Left colon (tissue), 2 donors: ENCODE data around the gene IKZF4. TPM values are rescaled to one million over a fixed set of nuclear protein-coding genes. Genes with fewer than 3 reads are reported as not detected.
"Not testable (repeated sequence)": the region's sequence is repeated elsewhere in the genome, so short reads cannot be mapped to it uniquely, and the experiment has no call there.

ENCODE experiments used
- ATAC-seq: fragments of 200-7000 bp; cut with Tn5 transposase; one replicate; pipeline ENCODE4 v1.9.1; 2020; ENCODE audit warnings: mild to moderate bottlenecking, moderate library complexity
- DNase-seq, 2 donors: peaks; one replicate each; pipeline ENCODE4 v3.0.0-alpha.2; 2020
- intact Hi-C, 2 donors: fragments of 100-400 bp; cut with DNase I in 1 of 2; cut with micrococcal nuclease in 1 of 2; formaldehyde crosslinking; loops; one replicate each; pipeline versions ENCODE4 v1.11.2 to v1.14.0; 2022; cut with DNase I, micrococcal nuclease
- total RNA-seq, 2 donors: library from RNA; stranded (reverse); fragmentation: NEBNext Ultra II Directional; extraction: Animal tissue kit (Norgen Biotek cat#: 25700); gene quantifications; one replicate each; pipeline ENCODE4 v1.2.1, GENCODE V29; 2021
- donor health status: DM: no; HTN: no; CAD: no.
- donor health status: DM: yes; HTN: yes; CAD: no.

IKZF4 gene
- total RNA-seq, 2 donors from 2014 or later = 3.9 to 5.0 TPM

DNA sequence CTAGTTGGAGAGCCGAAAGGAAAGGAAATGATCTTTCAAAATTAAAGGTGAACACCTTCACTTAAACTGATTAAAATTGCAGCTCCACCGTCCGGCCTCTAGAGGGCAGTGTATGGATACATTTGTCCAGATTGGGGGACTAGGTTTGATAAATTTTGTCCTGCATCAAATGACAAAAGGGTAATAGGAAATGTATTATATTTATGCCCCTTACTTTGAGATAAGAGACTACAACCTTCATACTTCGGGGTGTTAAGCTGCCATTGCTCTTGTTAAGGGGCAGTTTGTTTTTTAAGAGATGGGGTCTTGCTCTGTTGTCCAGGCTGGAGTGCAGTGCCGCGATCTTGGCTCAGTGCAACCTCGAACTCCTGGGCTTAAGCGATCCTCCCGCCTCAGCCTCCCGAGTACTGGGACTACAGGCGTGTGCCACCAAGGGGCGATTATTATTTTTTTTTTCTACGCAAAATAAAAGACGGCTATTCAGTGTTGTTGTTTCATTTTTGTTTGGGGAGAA is 24.6 kb upstream of the IKZF4 start:
- intact Hi-C loops = loop anchor here in 1 of 2 donors (5.0 kb wide), 1 partner anchor 41 kb away; no protein-coding TSS in a partner anchor
- ATAC-seq (peak; percentile 46), DNase-seq (peak in 1 of 2 donors; percentile 55)

DNA sequence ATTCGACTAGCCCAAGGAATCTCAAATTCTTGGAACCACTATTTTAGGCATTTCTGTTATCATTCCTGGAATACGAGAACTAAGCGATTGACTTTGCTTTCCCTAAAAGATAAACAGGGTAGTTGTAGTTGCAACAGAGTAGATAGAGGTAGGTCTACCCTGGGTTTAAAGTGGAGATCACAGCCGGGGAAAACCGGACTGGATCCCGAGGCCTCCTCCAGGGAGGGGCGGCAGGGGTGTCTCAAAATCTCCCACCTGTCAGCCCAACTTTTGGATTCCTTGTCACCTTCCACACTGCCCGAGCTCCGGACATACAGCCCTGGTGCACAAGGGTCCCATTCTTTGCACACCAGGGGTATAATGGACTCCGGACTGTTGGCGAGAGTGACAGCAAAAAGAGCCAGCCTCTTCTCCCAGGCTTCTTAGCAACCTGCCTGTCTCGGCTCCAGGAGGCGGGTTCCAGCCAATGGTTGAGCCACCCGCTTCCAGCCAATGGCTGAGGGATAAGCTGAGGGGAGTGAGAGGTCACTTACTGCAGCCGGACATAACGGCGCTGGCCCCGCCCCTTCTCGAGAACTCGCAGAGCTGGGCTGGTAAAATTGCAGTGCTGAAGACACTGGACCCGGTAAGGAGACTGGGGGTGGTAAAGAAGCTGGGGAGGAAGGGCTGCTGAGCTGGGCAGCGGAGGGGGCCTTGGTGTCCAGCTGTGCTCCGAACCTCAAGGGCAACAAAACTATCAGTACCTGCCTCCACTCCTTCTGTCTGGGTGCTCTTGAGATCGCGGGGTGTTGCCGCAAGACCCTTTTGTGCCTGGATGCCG is 23.9 kb upstream of the IKZF4 start, which contains the start of gene SUOX:
SUOX (plus strand) TSS at position 562 of the 820 bp plus-strand sequence. CDS start 4,946 bp downstream, outside the sequence.
- intact Hi-C loops = loop anchor here in 1 of 2 donors (5.0 kb wide), 1 partner anchor 40 kb away; no protein-coding TSS in a partner anchor
- ATAC-seq = peak; percentile 94
- peak; percentile 95 to 99 for DNase-seq

DNA sequence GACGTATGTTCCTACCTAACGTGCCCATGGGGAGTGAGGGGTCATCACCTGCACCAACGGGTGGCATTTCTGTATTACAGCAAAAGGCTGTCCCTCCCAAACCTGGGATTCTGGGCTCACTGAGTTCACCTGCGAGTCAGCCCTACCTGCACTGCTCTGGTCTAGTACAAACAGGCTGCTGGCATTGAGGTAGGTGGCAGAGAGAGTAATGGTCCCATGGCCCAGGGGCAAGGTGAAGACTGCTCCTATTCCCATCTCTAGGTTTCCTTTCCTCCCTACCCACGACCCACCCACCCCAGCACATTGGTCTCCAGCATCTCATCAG is 23.3 kb upstream of the IKZF4 start:
- ATAC-seq = peak; percentile 44
- peak; percentile 37 to 40 for DNase-seq
- intact Hi-C loops = loop anchor here in 1 of 2 donors (5.0 kb wide), 1 partner anchor 40 kb away; no protein-coding TSS in a partner anchor

DNA sequence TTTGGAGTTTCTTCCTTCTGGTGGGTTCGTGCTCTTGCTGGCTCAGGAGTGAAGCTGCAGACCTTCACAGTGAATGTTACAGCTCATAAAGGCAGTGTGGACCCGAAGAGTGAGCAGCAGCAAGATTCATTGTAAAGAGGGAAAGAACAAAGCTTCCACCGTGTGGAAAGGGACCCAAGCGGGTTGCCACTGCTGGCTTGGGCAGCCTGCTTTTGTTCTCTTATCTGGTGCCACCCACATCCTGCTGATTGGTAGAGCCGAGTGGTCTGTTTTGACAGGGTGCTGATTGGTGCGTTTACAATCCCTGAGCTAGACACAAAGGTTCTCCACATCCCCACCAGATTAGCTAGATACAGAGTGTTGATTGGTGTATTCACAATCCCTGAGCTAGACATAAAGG is 21.3 kb upstream of the IKZF4 start:
- ATAC-seq = not testable (repeated sequence)
- intact Hi-C loops = loop anchor here in 1 of 2 donors (5.0 kb wide), 1 partner anchor 38 kb away; no protein-coding TSS in a partner anchor

DNA sequence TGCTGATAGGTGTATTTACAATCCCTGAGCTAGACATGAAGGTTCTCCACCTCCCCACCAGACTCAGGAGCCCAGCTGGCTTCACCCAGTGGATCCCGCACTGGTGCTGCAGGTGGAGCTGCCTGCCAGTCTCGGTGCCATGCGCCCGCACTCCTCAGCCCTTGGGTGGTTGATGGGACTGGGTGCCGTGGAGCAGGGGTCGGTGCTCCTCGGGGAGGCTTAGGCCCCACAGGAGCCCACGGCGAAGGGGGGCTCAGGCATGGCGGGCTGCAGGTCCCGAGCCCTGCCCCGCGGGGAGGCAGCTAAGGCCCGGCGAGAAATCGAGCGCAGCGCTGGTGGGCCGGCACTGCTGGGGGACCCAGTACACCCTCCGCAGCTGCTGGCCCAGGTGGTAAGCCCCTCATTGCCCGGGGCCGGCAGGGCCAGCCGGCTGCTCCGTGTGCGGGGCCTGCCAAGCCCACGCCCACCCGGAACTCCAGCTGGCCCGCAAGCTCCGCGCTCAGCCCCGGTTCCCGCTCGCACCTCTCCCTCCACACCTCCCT is 20.8 kb upstream of the IKZF4 start:
- ATAC-seq, DNase-seq: not testable (repeated sequence)
- intact Hi-C loops = loop anchor here in 1 of 2 donors (5.0 kb wide), 1 partner anchor 37 kb away; no protein-coding TSS in a partner anchor

More for the DNA sequence above, 21.3 kb upstream of the IKZF4 start:
- not testable (repeated sequence) for DNase-seq

DNA sequence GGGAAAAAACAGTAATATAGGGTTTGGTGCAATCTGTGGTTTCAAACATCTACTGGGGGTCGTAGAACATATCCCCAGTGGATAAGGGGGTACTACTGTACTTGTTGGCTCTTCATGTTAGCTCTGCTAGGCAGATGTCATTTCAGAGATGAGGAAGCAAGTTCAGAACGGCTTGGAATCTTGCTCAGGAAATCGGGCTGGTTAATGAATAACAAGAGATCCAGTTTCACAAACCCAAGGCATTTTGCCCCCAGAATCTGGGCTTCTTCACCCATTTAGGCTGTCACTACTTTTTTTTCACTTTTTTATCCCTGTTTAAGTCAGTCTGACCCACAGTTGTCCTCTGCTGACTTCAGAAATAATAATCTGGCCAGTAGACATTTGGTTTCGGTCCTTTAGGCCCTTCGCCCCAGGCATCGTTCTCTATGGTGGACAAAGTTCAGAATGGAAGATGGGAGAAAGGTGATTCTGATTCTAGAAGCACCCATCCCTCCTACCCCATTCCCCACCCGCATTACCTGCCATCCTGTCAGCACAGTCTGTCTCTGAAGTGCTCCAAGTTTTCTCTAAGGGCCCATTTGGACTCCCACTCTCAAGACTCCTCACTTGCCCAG is 19.2 kb upstream of the IKZF4 start:
- DNase-seq = no peak
- intact Hi-C loops = no loop called here
- ATAC-seq = peak; percentile 26

DNA sequence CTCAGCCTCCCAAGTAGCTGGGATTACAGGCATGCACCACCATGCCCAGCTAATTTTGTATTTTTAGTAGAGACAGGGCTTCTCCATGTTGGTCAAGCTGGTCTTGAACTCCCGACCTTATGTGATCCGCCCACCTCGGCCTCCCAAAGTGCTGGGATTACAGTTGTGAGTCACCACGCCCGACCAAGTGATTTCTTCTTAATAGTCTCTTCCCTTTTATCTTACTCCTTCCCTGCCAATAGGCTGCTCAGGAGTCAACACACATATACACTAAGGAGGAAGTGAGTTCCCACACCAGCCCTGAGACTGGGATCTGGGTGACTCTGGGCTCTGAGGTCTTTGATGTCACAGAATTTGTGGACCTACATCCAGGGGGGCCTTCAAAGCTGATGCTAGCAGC is 17.5 kb upstream of the IKZF4 start:
- intact Hi-C loops, DNase-seq, ATAC-seq: not testable (repeated sequence)

- DNase-seq (no peak), ATAC-seq (no peak)
- intact Hi-C loops = no loop called here
Measured at GRCh38 chr12:56004211-56004610, 16.6 kb upstream of the IKZF4 start.

GRCh38 chr12:56007564-56008559 is 13.0 kb upstream of the IKZF4 start:
- DNase-seq = peak; percentile 47 to 79
- intact Hi-C loops = no loop called here
- peak; percentile 75 for ATAC-seq

GRCh38 chr12:56010111-56010570 is 10.7 kb upstream of the IKZF4 start:
- intact Hi-C loops = no loop called here
- DNase-seq (no peak), ATAC-seq (peak; percentile 64)

- DNase-seq (no peak), ATAC-seq (no peak)
- intact Hi-C loops = no loop called here
Measured at GRCh38 chr12:56011509-56012090, 9.2 kb upstream of the IKZF4 start.

- ATAC-seq = peak; percentile 50
- intact Hi-C loops = no loop called here
- DNase-seq = no peak
Measured at GRCh38 chr12:56013482-56013881, 7.4 kb upstream of the IKZF4 start.

GRCh38 chr12:56014205-56014604 is 6.6 kb upstream of the IKZF4 start:
- DNase-seq (no peak), ATAC-seq (peak; percentile 36)
- intact Hi-C loops = no loop called here

DNA sequence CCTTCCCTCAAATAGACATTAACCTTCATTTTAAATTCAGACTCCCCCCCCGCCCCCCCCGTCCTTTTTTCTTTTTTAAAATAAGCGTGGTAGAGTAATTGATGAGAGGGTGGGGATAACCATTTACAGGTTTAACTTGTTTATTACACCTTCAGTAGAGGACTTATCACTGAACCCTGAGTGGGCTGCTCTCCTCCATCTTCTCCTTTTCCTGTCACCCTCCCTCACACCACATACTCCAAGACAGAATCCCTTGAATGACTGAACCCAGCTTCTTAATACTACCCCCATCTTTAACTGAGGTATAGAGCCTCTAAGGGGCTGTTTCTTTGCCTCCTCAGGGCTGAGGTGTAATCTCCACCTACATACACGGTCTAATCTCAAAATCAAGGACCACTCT is 3.7 kb upstream of the IKZF4 start:
- ATAC-seq (no peak), DNase-seq (no peak)
- intact Hi-C loops = no loop called here

GRCh38 chr12:56018356-56018755 is 2.5 kb upstream of the IKZF4 start:
- intact Hi-C loops = no loop called here
- DNase-seq (no peak), ATAC-seq (no peak)

- intact Hi-C loops = no loop called here
- ATAC-seq = no peak
- DNase-seq = no peak
Measured at GRCh38 chr12:56021889-56022497, 1.1 kb downstream of the IKZF4 start.

DNA sequence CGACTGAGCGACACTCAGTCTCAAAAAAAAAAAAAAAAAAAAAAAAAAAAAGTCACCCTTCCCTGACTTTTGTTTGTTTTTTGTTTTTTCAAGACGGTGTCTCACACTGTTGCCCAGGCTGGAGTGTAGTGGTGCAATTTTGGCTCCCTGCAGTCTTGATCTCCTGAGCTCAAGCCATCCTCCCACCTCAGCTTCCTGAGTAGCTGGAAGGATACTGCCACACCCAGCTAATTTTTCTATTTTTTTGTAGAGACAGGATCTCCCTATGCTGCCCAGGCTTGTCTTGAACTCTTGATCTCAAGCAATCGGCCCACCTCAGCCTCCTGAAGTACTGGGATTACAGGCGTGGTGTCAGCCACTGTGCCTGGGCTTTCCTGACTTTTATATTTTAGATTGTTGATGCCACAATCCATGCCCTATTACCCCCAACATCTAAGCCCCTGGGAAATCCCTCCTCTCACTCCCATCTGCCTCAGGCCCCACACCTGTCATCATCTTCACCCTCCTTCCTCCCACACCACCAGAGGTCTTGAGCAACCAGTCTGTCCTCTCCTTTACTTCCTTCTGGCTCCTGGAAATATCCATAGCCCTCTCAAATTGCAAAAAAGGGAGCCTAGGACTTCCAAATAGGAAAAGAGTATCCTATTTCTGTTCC is 7.8 kb downstream of the IKZF4 start:
- no peak for ATAC-seq
- intact Hi-C loops = no loop called here
- no peak for DNase-seq
